ENCODE data around the gene SNX1. TPM values are rescaled to one million over a fixed set of nuclear protein-coding genes. Genes with fewer than 3 reads are reported as not detected.
A peak's percentile ranks its signal among the peaks of the same experiment; 100 is the strongest.

The SNX1 gene
- polyA plus RNA-seq, 1 donor, result 93.6 TPM

DNA sequence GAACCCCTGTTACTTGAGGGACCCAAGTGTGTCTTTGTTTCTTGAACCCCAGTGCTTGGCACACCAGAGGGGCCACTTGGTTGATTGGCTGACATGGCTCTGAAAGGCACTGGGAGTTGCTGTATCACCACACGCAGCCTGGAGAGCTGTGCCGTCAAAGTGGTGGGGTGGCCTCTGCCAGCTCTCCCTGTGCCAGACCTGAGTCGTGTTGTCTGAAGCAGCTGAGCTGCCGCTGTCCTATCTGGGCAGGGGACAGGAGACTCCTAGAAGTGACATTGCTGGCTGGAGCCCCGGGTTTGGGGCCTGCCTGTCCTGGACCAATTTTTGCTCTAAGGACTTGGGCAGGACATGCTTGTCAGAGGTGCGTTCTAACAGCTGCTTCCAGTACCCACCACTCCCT, 50.3 kb downstream of the SNX1 start:
- Histone ChIP-seq H3K4me1 (ENCODE audit: control insufficient read depth, insufficient read depth, low read length) (peaks cover 2% of the 10 kb centered on the region), H3K27me3 (ENCODE audit: control insufficient read depth, insufficient read depth, low read length) (peaks cover 2% of the 10 kb centered on the region), H3K27ac (ENCODE audit: low read length) (no peak overlapping the region), H3K9me3 (ENCODE audit: control insufficient read depth, low read depth, low read length) (no peaks in the 10 kb centered on the region), H3K36me3 (ENCODE audit: control insufficient read depth, insufficient read depth, low read length) (peaks cover 41% of the 10 kb centered on the region), H3K4me3 (ENCODE audit: low read length) (no peak overlapping the region)
- WGBS (ENCODE audit: insufficient coverage, low lambda C conversion rate), result no CpG with 5 or more reads among the region's 6 CpGs
- no peak for DNase-seq

DNA sequence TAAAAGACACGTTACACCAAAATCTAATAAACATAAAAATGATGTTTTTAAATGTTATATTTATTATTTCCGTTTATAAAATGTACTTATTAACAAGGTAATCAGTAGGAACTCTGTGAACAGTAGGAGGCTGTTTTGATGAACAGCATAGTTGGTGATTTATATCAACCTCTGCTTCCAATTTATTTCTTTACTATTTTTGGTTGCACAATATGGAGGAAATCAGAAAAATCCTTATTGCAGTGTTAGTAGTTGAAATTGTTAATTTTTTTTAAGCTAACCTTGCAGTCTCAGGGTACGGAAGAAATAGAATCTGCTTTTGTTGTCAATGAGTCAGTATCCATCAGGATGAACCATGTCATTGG, 50.7 kb downstream of the SNX1 start:
- 94% methylated on average over 3 of the region's 3 CpGs for WGBS (ENCODE audit: insufficient coverage, low lambda C conversion rate)
- Histone ChIP-seq H3K36me3 (ENCODE audit: control insufficient read depth, insufficient read depth, low read length) (peaks cover 36% of the 10 kb centered on the region), H3K4me3 (ENCODE audit: low read length) (no peak overlapping the region), H3K27ac (ENCODE audit: low read length) (no peak overlapping the region), H3K27me3 (ENCODE audit: control insufficient read depth, insufficient read depth, low read length) (peaks cover 5% of the 10 kb centered on the region), H3K9me3 (ENCODE audit: control insufficient read depth, low read depth, low read length) (no peaks in the 10 kb centered on the region), H3K4me1 (ENCODE audit: control insufficient read depth, insufficient read depth, low read length) (peaks cover 2% of the 10 kb centered on the region)
- DNase-seq, result no peak

DNA sequence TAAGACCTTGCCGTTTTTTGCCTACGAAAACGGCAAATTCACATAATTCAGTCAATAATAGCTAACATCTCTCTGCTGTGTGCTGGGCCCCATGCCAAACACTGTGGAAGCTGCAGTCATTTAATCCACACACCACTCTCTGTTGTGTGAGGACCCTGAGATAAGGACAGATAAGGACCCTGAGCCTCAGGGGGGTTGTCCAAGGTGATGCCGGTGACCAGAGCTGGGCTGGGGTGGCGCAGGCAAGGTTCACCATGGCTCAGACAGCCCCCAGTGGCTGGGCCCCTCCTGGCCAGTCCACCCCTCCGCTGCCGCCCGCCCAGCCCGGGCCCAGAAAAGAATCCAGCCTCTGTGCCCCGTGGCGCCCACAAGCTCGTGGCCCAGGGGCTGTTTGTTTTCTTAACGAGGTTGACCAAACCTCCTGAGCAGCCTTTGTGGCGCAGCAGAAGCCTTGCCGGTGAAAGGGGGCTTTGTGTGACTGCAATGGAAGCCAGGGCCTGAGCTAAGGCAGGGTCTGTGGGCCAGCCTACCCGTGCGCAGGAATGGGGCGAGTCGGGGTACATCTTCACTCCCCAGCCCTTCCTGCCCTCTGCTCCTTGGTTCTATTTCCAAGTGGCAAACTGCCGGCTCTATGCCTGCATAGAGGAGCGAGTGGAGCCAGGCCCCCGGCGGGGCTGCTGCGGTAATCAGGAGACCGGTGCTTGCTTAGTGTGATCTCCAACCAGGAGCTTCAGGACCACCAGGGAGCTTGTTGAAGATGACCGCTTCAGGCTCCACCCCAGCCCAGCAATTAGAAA, 51.3 kb downstream of the SNX1 start:
- Histone ChIP-seq H3K4me1 (ENCODE audit: control insufficient read depth, insufficient read depth, low read length) (peaks cover 2% of the 10 kb centered on the region), H3K27me3 (ENCODE audit: control insufficient read depth, insufficient read depth, low read length) (peaks cover 11% of the 10 kb centered on the region), H3K36me3 (ENCODE audit: control insufficient read depth, insufficient read depth, low read length) (peaks cover 30% of the 10 kb centered on the region), H3K27ac (ENCODE audit: low read length) (no peak overlapping the region), H3K4me3 (ENCODE audit: low read length) (no peak overlapping the region), H3K9me3 (ENCODE audit: control insufficient read depth, low read depth, low read length) (no peaks in the 10 kb centered on the region)
- DNase-seq, result no peak
- no CpG with 5 or more reads among the region's 26 CpGs for WGBS (ENCODE audit: insufficient coverage, low lambda C conversion rate)

DNA sequence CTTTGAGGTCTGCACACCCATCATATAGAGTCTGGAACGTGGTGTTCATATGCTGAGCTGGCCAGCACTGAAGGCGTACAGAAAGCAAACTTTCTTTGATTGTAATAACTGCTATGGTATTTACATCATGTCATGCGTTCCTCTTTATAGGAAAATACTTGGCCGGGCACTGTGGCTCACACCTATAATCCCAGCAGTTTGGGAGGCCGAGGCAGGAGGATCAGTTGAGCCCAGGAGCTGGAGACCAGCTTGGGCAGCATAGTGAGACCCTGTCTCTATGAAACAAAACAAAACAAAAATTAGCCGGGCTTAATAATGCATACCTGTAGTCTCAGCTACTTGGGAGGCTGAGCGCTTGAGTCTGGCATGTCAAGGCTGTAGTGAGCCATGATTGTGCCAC, 52.4 kb downstream of the SNX1 start:
- Histone ChIP-seq H3K36me3 (ENCODE audit: control insufficient read depth, insufficient read depth, low read length) (peaks cover 19% of the 10 kb centered on the region), H3K9me3 (ENCODE audit: control insufficient read depth, low read depth, low read length) (no peaks in the 10 kb centered on the region), H3K27me3 (ENCODE audit: control insufficient read depth, insufficient read depth, low read length) (peaks cover 21% of the 10 kb centered on the region), H3K4me1 (ENCODE audit: control insufficient read depth, insufficient read depth, low read length) (peaks cover 9% of the 10 kb centered on the region), H3K27ac (ENCODE audit: low read length) (no peak overlapping the region), H3K4me3 (ENCODE audit: low read length) (no peak overlapping the region)
- no peak for DNase-seq
- no CpG with 5 or more reads among the region's 7 CpGs for WGBS (ENCODE audit: insufficient coverage, low lambda C conversion rate)

DNA sequence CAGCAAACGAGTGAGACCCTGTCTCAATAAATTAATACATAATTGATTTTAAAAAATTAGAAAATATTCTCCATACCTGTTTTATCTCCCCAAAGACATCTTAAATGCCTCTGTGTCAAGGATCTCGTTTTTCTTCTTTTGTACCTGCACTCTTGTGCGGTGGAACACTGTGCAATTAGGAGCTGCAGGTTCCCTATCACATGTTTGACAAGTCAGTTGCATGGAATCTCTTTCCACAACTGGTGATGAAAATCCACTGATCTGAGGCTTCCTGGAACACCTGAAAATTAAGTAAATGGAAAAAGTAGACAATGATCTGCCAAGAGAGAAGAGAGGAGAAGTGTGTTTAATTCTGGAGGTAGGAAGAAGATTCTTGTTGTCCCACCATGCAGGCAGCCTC, 52.8 kb downstream of the SNX1 start:
- DNase-seq, result no peak
- peaks cover 15% of the 10 kb centered on the region for H3K36me3 ChIP-seq (ENCODE audit: control insufficient read depth, insufficient read depth, low read length)
- peaks cover 21% of the 10 kb centered on the region for H3K27me3 ChIP-seq (ENCODE audit: control insufficient read depth, insufficient read depth, low read length)
- no peaks in the 10 kb centered on the region for H3K9me3 ChIP-seq (ENCODE audit: control insufficient read depth, low read depth, low read length)
- no peak overlapping the region for H3K4me3 ChIP-seq (ENCODE audit: low read length)
- 75% methylated on average over 1 of the region's 3 CpGs for WGBS (ENCODE audit: insufficient coverage, low lambda C conversion rate)
- peaks cover 12% of the 10 kb centered on the region for H3K4me1 ChIP-seq (ENCODE audit: control insufficient read depth, insufficient read depth, low read length)
- no peak overlapping the region for H3K27ac ChIP-seq (ENCODE audit: low read length)

DNA sequence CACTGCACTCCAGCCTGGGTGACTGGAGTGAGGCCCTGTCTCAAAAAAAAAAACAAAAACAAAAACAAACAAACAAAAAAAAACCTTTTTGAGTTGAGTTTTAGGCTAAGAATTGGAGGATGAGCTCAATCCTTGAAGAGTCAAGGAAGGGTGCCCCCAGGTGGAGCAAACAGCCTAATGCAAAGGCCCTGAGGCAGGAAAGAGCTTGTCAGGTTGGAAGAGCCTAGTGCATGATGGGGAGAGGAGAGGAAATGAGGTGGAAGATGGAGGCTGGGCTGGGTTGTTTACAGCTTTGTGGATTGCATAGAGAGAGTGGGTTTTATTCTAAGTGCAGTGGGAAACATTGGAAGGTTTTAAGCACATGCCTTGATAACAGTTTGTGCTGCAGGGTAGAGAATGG, 53.6 kb downstream of the SNX1 start:
- DNase-seq, result no peak
- Histone ChIP-seq H3K27ac (ENCODE audit: low read length) (no peak overlapping the region), H3K27me3 (ENCODE audit: control insufficient read depth, insufficient read depth, low read length) (peaks cover 21% of the 10 kb centered on the region)

DNA sequence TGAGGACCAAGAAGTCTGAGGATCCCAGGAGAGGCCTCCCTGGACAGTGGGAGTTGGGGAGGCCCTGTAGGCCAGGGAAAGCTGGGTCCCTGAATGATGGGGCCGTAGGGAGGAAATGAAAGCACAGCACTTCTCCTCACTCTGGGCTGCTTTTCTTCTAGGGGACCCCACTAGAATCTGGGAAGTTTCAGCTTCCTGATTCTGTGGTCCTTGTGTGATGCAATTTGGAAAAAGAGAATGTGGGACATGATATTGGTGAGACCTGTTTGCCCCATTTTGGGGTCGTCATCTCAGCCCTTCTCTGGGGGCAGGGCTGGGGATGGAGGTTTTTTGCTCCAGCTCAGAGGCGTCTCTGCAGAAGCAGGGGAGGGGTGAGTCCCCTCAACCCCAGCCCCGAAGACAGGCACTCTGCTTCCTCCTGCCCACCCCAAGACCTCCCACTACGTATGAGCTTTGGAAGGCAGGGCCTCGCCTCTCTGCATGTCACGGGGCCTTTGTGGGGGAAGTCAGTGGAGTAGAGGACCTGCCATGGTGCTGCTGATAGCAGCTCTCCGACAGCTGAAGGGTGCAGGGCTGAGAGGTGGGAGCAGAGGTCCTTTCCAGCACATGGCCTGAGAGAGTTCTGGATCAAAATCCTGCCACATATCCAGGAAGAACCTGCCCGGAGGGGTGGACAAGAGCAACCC, 54.3 kb downstream of the SNX1 start:
- H3K4me3 ChIP-seq (ENCODE audit: low read length), result no peak overlapping the region
- no peak for DNase-seq
- H3K36me3 ChIP-seq (ENCODE audit: control insufficient read depth, insufficient read depth, low read length), result peaks cover 11% of the 10 kb centered on the region
- WGBS (ENCODE audit: insufficient coverage, low lambda C conversion rate), result no CpG with 5 or more reads among the region's 9 CpGs
- no peak overlapping the region for H3K27ac ChIP-seq (ENCODE audit: low read length)
- peaks cover 21% of the 10 kb centered on the region for H3K27me3 ChIP-seq (ENCODE audit: control insufficient read depth, insufficient read depth, low read length)
- H3K4me1 ChIP-seq (ENCODE audit: control insufficient read depth, insufficient read depth, low read length), result peaks cover 12% of the 10 kb centered on the region
- no peaks in the 10 kb centered on the region for H3K9me3 ChIP-seq (ENCODE audit: control insufficient read depth, low read depth, low read length)

More for the DNA sequence above, 53.6 kb downstream of the SNX1 start:
- H3K4me1 ChIP-seq (ENCODE audit: control insufficient read depth, insufficient read depth, low read length), result peaks cover 12% of the 10 kb centered on the region
- no peaks in the 10 kb centered on the region for H3K9me3 ChIP-seq (ENCODE audit: control insufficient read depth, low read depth, low read length)
- no peak overlapping the region for H3K4me3 ChIP-seq (ENCODE audit: low read length)
- H3K36me3 ChIP-seq (ENCODE audit: control insufficient read depth, insufficient read depth, low read length), result peaks cover 15% of the 10 kb centered on the region

DNA sequence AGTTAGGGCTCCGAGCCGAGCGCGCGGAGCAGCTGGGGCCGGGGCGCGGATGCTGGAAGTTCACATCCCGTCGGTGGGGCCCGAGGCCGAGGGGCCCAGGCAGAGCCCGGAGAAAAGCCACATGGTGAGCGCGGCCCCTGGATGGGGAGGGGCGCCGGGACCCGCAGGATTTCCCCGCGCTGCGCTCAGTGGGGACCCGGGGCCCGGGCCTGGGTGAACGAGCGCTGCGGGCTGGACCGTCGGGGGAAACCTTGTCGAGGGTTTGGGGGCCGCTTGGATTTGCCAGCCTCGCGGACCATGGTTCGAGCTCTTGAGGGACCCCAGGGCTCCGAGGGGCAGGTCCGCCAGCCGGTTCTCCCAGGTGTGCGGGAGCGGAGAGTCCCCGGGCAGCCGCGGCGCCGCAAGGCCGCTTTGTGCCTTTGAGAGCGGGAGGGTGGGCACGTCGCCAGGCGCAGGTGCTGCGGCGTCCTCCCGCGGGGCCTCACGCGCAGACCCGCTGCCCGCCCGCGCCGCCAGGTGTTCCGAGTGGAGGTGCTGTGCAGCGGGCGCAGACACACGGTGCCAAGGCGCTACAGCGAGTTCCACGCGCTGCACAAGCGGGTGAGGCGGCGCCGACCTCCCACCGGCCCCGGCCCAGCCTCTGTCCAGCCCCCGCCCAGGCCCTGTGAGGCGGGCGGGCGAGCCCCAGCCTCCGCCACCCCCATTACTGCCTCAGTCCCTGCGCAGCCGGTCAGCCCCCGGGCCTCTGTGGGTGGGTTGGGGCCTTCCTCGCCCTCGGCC, 56.1 kb downstream of the SNX1 start, which contains the start of gene SNX22:
Gene SNX22, plus strand, starts transcription at position 5 of the 780 bp plus-strand sequence. Its CDS starts 45 bp downstream, at position 50.
- peak in 1 of 2 donors; percentile 41 for DNase-seq
- H3K9me3 ChIP-seq (ENCODE audit: control insufficient read depth, low read depth, low read length), result peaks cover 3% of the 10 kb centered on the region
- peaks cover 21% of the 10 kb centered on the region for H3K27me3 ChIP-seq (ENCODE audit: control insufficient read depth, insufficient read depth, low read length)
- peaks cover 12% of the 10 kb centered on the region for H3K4me1 ChIP-seq (ENCODE audit: control insufficient read depth, insufficient read depth, low read length)
- no peak within 1 kb of the TSS for H3K27ac ChIP-seq (ENCODE audit: low read length)
- no CpG with 5 or more reads among the region's 83 CpGs for WGBS (ENCODE audit: insufficient coverage, low lambda C conversion rate)
- peaks cover 24% of the 10 kb centered on the region for H3K36me3 ChIP-seq (ENCODE audit: control insufficient read depth, insufficient read depth, low read length)
- H3K4me3 ChIP-seq (ENCODE audit: low read length), result peak within 1 kb of the TSS; percentile 44

DNA sequence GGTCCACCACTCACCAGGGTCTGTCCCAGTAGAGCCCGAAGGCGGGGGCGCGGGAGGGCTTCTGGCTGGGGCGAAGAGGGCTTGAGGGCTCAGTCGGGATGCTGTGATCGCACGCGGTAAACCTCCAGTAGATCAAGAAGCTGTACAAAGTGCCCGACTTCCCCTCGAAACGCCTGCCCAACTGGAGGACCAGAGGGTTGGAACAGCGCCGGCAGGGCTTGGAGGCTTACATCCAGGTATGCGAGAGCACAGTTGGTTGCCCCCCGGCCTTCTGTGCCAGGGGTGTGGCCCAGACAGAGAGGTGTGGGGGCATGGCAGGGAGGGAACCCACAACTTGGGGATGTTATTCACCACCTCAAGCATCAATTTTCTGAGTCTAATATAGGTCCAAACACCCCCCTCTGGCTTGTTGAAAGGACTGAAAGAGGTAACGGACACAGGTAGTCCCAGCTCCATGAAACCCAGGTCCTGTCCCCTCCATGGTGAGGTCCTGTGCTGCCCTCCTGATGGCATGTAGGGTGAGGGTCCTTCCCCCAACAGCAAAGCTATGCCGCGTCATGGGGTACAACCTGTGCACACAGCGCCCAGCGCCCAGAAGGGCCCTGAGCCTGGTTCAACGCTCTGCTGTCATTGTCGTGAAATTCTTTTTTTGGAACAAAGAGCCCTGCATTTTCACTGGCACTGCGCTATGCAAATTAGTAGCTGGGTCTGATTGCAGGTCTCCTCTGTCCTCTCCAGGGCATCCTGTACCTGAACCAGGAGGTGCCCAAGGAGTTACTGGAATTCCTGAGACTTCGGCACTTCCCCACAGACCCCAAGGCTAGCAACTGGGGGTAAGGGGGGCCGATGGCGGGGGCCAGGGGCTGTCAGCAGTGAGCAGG, 57.0 kb downstream of the SNX1 start:
- Histone ChIP-seq H3K27ac (ENCODE audit: low read length) (no peak overlapping the region), H3K27me3 (ENCODE audit: control insufficient read depth, insufficient read depth, low read length) (peaks cover 21% of the 10 kb centered on the region), H3K36me3 (ENCODE audit: control insufficient read depth, insufficient read depth, low read length) (peaks cover 33% of the 10 kb centered on the region), H3K9me3 (ENCODE audit: control insufficient read depth, low read depth, low read length) (peaks cover 3% of the 10 kb centered on the region), H3K4me1 (ENCODE audit: control insufficient read depth, insufficient read depth, low read length) (peaks cover 10% of the 10 kb centered on the region), H3K4me3 (ENCODE audit: low read length) (peak overlapping the region; percentile 44)
- DNase-seq, result peak in 1 of 2 donors; percentile 26
- no CpG with 5 or more reads among the region's 27 CpGs for WGBS (ENCODE audit: insufficient coverage, low lambda C conversion rate)
